Limb (tissue), 2 donors: ENCODE data around the gene MMD.

Experiments used
- DNase-seq, 2 donors: peaks; one replicate each; pipeline ENCODE4 v3.0.0-alpha.2; 2016; ENCODE audit errors: extremely low spot score in 2 of 2

Gene MMD

DNA sequence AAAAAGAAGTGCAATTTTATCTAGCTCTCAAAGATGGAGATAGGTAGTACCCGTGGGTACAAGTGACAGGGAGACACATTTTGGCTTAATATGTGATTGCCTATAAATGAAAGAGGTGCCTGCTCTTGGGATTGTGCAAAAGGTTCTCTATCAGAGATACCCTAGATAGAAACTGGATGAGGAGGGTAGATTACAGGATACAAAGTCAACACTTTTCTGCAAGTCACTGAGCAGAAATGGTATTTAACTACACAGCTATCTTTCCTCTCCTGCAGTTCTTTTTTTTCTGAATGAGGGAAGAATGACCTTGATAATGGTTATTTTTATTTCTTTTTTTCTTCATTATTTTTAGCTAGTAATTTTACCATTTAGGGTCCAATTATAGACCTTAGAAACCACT lies 67.6 kb downstream of the MMD start:
- no peak for DNase-seq

DNA sequence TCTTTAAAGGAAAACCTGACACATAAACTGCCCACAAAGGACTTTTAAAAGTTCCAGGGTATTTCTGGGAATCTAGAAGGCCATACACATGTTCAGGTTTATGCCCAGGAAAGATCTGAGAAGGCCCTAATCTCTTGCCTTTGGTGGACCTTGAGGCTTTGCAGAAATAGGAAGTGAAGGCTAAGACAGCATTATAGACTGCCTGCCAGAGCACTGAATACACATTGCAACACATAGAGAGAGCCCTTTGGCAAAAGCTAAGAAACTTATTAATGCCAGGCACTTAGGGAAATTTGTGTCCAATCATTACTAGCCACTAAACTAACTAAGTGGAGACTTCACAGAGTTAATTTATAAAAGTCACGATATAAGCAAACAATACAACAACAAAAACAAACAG lies 70.4 kb downstream of the MMD start:
- DNase-seq = no peak

DNA sequence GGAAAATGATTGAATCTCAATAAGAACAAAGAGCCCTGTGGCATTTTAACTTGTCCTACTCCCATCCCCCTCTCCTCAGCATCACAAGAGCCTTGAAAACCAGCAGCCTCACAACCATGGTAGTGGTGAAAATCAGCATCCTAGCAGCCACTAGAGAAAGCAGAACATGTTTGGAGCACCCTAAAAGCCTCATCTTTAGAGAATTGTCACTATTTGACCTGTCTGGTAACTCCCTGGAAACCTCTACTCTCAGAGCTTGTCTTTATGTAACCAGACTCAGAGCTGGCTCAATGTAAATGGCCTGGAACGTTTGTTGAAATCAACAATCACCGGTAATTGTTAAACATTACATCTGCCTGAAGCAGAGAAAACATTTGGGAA lies 70.8 kb downstream of the MMD start:
- no peak for DNase-seq

DNA sequence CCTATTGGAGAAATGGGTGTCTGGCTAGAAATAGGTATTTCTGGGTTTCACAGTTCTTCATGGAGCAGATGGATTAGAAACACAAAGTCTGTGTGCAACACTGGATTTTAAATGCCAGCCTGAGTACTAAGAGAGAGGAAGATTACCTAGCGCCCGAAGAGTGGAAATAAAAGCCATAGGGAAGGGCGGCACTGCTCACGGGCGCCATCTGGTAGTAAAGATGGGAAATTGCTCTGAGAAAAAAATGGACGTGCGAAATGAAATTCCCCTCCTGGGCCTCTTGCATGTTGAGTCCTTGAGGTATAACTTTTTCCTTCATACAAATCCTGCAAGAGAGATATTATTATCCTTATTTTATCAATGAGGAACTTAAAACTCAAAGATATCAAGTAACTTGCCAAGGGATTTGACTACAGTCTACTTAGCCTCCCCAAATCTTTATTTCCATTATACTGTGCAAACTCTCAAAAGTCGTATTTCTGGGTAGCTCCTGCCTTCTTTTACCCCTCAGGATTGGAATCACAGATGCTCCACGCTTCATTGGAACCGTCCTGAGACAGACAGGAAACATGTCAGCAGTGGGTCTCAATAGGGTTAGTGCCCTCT lies 72.8 kb downstream of the MMD start:
- DNase-seq = peak; percentile 67 to 79

DNA sequence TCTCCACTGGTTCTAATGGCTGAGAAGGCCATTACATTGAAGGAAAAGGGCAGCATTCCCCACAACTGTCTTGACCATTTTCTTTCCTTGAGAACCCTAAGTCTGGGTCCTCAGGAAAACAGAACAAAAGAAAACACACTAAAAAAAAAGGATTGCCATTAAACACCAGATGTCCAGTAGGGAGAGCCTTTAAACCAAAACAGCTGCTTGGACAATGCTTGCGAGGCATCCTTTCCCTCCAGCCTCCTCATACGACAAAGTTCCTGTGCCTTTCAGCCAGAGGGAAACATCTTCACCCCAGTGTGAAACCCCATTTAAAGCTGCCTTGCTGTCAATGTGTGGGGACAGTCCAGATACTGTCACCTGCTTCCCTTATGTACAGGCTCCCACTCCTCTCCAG lies 74.3 kb downstream of the MMD start:
- no peak for DNase-seq

DNA sequence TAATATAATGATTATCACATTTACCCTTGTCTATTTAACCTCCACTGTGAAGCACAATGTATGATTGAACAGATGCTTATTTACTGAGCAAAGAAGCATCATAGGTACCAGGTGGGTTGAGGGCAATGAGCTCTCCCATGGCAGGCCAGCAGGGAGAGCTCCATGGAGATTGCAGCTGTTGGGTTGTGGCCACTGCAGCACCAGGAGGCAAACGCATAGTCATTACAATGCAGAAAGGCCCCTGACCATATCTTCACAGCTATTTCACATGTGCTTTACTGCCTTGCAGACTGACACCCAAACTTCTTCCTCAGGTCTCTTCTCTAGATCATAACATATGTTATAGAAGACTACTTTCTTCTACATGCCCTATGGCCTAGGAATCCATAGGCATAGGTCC lies 75.0 kb downstream of the MMD start:
- no peak for DNase-seq

DNA sequence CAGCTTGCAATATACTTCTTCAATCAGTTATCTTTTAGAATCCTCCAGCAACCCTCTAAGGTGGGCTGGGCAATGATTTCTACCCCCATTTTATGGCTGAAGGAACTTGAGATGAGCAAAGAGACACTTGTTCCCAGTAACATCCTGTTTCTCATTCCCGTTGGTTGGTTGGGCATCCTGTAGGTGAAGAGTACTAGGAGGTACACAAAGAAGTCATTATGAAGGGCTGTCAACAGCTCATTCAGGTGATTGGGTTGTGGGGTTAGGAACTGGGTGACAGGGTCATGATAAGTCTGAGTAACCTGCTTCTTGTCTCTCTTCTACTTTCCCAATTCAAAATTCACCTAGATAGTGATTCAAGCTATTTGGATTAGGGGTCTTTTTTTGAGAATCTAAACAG lies 76.5 kb downstream of the MMD start:
- DNase-seq = no peak

DNA sequence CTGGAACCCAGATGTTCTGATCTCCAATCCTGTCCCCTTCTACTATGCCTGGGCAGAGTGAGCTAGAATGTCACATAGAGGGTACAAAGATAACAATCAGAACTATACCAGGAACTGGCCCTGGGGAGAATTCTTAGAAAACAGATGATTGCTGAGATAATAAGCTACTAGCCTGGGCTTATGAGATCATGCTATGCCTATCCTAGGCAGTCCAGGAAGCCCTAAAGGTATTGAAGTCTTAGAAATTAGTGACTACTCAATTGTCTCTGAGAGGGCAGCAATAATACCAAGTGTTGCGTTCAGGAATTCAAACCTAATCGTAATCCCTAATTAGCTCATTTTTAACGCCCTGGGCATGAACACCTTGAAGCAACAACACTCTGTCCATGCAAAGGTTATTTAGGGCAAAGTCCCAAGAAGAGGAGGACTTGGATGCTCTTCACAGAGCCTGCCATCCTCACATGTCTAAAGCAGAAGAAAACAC lies 77.1 kb downstream of the MMD start:
- no peak for DNase-seq

DNA sequence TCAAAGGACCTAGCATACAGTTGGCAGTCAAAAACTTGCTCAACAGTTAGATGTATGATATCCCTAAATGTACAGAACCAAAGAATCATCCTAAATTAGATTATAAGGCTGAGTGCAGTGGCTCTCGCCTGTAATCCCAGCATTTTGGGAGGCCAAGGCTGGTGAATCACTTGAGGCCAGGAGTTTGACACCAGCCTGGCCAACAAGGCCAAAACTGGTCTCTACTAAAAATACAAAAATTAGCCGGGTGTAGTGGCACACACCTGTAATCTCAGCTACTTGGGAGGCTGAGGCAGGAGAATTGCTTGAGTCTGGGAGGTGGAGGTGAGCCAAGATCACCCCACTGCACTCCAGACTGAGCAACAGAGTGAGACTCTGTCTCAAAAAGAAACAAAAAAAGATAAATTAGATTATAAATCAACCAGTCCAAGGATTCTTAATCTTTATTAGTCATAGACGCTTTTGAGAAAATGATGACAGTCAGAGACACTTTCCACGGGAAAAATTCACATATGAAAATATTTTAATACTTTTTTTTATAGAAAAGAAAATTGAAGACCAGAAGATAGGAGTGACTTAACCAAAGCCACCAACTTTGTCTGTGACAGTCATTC lies 77.6 kb downstream of the MMD start:
- DNase-seq = no peak

DNA sequence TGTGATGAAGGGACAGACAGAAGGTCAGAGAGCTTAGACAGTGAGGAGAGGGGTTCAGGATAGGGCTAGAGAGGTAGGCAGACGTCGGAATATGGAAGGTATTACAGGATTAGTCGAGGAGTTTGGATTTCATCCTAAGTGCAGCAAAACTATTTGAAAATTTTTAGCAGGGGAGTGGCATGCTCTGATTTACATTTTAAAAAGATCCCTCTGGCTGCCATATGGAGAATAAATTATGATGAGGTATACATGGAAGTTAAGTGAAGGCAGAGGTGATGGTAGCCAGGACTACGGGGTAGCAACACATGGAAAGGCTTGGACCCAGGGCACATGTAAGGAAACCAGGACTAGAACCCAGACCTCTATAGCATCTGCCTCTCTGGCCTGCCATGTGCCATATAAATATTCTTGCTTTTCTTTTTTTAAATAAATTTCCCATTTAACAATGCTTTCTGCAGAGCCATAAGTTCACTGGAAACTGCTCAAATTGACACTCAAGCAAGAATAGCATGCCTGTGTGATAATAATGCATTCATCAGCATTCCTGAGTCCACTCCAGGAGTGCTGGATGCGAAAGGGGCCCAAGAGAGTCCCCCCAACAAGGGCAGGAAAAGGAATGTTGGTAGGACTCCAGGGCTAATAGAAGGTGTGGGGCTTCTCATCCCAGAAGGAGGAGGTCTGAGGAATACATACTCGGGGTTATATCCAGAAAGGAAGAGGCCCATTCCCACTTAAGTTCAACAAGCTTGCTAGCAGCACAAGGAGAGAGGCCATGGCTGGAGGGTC lies 78.6 kb downstream of the MMD start:
- no peak for DNase-seq
